ENCODE measurements around the gene ASRGL1.
"Not testable (repeated sequence)": the region's sequence is repeated elsewhere in the genome, so short reads cannot be mapped to it uniquely, and the experiment has no call there.

The ASRGL1 gene

GRCh38 chr11:62353841-62354240, 16.6 kb downstream of the ASRGL1 start:
- DNase-seq, result no peak

GRCh38 chr11:62358273-62358672, 21.0 kb downstream of the ASRGL1 start:
- DNase-seq, result no peak

GRCh38 chr11:62359475-62359874, 22.2 kb downstream of the ASRGL1 start:
- DNase-seq, result no peak

- no peak for DNase-seq
These were observed 23.4 kb downstream of the ASRGL1 start for GRCh38 chr11:62360685-62361084.

- not testable (repeated sequence) for DNase-seq
These were observed 31.7 kb downstream of the ASRGL1 start for GRCh38 chr11:62368861-62369477.

- no peak for DNase-seq
These were observed 33.6 kb downstream of the ASRGL1 start for GRCh38 chr11:62370743-62371440.

- DNase-seq, result no peak
These were observed 35.6 kb downstream of the ASRGL1 start for GRCh38 chr11:62372871-62373270.

GRCh38 chr11:62373464-62374119, 36.3 kb downstream of the ASRGL1 start:
- no peak for DNase-seq

GRCh38 chr11:62374801-62375200, 37.6 kb downstream of the ASRGL1 start:
- no peak for DNase-seq

- not testable (repeated sequence) for DNase-seq
These were observed 41.3 kb downstream of the ASRGL1 start for GRCh38 chr11:62378459-62379063.

GRCh38 chr11:62379586-62379985, 42.3 kb downstream of the ASRGL1 start:
- not testable (repeated sequence) for DNase-seq

GRCh38 chr11:62380821-62381245, 43.6 kb downstream of the ASRGL1 start:
- peak; percentile 21 for DNase-seq

- no peak for DNase-seq
These were observed 46.6 kb downstream of the ASRGL1 start for GRCh38 chr11:62383822-62384221.

- not testable (repeated sequence) for DNase-seq
These were observed 48.8 kb downstream of the ASRGL1 start for GRCh38 chr11:62386083-62386482.

GRCh38 chr11:62387381-62387780, 50.1 kb downstream of the ASRGL1 start:
- no peak for DNase-seq

GRCh38 chr11:62388999-62389398, 51.8 kb downstream of the ASRGL1 start:
- DNase-seq, result no peak

GRCh38 chr11:62390237-62390636, 53.0 kb downstream of the ASRGL1 start:
- no peak for DNase-seq

GRCh38 chr11:62390722-62391121, 53.5 kb downstream of the ASRGL1 start:
- DNase-seq, result no peak

- DNase-seq, result no peak
These were observed 54.6 kb downstream of the ASRGL1 start for GRCh38 chr11:62391642-62392425.

- DNase-seq, result no peak
These were observed 55.3 kb downstream of the ASRGL1 start for GRCh38 chr11:62392506-62392905.

- DNase-seq, result no peak
These were observed 55.9 kb downstream of the ASRGL1 start for GRCh38 chr11:62393061-62393611.

GRCh38 chr11:62393735-62394134, 56.5 kb downstream of the ASRGL1 start:
- DNase-seq, result no peak
